NCI-H1105 (cell line): ENCODE results near the gene MIF4GD.
"Not testable (repeated sequence)": the region's sequence is repeated elsewhere in the genome, so short reads cannot be mapped to it uniquely, and the experiment has no call there.

Experiments
- DNase-seq: peaks from one replicate; lab custom pipeline; 2025; lab: John Stamatoyannopoulos, UW

The MIF4GD gene

GRCh38 chr17:75270966-75271232 is at the start of gene MIF4GD:
Gene MIF4GD (minus strand): TSS chr17:75271231. CDS start chr17:75270195, 1,036 bp downstream.
- no peak for DNase-seq

- no peak for DNase-seq
Observed at GRCh38 chr17:75319904-75320691, 49.1 kb upstream of the MIF4GD start.

GRCh38 chr17:75318615-75319222 is 47.7 kb upstream of the MIF4GD start:
- DNase-seq: no peak

DNA sequence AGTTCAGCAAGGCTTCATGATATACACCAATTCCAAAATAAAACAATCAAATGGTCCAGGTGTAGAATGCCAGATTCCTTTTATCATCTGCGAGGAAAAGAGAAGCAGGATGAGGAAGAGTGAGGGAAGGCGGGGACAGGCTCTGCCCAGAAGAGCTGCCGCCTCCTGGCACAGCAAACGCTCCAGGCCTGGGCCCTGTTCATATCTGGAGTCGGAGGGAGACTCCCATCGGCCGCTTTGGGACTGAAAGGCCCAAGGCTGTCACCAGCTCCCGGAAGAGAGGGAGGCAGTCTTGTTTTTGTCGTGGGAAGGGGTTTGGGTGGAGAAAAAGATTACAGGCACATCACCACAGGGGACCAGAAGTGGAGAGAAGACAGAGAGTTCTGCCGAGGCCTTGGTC is 47.2 kb upstream of the MIF4GD start:
- DNase-seq: no peak

DNA sequence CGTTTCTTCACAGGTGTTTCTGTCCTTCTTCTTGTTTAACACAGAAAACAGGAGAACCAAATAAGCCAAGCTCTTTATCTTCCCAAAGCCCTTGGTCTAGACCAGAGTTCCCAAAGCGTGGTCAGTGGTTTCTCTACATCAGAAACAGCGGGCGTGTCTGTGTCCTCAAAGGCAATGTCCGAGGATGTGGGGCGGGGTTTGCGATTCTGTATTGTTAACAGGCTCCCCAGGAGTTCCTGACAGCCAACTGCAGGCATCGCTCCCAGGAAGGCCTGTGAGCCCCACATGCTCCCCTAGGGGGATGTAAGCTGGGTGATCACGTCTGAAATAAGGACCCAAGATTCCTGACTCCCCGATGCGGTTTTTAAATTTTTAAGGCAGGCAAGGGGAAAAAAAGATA is 46.6 kb upstream of the MIF4GD start:
- DNase-seq: no peak

DNA sequence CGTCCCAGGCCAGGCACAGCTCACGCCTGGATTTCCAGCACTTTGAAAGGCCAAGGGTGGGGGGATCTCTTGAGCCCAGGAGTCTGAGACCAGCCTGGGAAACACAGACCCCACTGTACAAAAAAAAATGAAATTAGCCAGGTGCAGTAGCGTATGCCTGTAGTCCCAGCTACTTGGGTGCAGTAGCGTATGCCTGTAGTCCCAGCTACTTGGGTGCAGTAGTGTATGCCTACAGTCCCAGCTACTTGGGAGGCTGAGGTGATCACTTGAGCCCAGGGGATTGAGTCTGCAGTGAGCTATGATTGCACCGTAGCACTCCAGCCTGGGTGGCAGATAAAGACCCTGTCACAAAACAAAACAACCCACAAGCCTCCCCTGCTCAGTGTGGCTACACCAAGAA is 45.2 kb upstream of the MIF4GD start:
- no peak for DNase-seq

DNA sequence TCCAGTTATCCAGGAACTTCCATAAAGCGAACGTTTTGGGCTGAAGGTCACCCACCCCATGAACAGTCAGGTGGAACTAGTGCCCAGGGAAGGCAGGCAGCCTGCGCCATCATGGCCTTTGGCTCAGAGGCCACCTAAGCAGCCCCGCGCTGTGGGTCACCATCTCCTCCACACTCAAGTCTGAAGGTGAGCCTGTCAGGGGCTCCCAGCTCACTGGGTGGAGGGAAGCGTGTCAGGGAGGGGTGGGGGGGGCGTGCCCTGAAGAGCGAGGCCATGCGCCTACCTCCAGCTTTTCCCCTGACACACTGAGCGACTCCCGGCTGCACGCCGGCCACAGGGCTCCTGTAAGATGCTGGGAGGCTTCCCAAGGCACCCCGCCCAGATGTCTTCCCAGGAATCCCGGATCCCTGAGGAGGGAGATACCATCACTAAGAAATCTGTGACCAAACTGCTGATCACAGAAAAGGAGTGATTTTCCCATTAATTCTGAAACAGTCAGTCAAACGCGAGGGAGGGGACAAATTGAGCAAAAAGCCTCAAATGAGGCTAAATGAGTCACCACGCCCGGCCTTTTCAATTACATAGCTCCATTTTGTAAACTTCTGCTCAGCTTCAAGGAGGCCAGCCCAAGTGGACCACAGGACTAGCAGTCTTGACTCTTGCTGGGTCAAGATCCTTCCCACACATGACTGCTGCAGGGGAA is 44.7 kb upstream of the MIF4GD start:
- no peak for DNase-seq

- DNase-seq: no peak
Observed at GRCh38 chr17:75313941-75314551, 43.0 kb upstream of the MIF4GD start.

DNA sequence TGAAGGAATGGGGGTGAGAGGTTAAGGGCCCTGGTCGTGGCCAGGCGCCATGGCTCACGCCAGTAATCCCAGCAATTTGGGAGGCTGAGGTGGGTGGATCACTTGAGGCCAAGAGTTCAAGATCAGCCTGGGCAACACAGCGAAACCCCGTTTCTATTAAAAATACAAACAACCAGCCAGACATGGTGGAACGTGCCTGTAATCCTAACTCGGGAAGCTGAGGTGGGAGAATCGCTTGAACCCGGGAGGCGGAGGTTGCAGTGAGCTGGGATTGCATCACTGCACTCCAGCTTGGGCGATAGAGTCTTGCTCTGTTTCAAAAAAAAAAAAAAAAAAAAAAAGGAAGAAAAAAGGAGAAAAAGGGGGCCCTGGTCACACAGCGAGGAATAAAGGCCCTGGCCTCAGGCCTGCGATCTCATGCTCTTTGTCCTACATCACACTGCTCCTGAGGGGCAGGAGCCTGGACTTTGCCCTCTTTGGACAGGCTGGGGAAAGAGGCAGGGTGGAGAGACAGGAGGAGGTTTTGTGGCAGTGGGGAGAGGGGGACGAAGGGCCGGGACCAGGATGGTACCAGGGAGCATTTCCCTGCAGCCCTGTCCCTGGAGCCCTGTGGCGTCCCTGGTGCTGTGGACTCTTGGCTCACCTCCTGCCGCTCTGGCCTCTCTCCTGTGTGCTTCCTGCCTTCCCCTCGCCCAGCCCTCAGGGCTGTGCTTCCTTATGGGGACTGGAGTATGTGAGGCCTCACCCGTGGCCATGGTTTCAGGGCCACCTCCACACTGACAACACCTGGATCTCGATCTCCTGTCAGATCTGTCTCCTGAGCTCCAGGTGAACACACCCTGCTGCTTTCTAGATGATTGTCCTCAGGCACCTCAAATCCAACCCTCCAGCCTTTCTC is 38.0 kb upstream of the MIF4GD start:
- DNase-seq: no peak

DNA sequence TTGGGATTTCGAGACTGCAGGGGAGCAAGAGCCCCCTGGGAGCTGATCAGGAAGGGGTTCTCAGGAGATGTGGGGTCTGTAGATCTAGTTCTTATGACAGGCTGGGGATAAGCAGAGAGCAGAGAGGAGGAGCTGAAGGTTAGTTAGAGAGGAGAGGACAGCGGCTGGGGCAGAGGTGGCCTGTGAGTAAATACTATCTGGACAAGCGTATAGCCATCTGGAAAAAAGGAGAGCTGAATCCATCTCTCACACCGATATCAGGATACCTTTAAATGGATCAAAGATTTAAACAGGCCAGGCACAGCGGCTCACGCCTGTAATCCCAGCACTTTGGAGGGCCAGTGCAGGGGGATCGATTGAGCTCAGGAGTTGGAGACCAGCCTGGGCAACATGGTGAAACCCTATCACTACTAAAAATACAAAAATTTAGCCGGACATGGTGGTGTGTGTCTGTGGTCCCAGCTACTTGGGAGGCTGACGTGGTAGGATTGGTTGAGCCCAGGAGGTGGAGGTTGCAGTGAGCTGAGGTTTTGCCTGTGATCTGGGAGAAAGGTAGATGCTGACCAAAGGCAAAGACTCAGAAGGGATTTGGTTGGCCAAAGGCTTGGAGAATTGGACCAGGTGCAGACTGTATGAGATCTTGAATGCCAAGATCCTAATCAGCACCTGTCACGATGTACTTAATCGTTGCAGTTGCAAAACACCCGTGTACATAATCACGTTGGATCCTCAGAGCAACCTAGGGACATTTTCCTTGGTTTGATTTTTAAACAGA is 37.1 kb upstream of the MIF4GD start:
- no peak for DNase-seq

DNA sequence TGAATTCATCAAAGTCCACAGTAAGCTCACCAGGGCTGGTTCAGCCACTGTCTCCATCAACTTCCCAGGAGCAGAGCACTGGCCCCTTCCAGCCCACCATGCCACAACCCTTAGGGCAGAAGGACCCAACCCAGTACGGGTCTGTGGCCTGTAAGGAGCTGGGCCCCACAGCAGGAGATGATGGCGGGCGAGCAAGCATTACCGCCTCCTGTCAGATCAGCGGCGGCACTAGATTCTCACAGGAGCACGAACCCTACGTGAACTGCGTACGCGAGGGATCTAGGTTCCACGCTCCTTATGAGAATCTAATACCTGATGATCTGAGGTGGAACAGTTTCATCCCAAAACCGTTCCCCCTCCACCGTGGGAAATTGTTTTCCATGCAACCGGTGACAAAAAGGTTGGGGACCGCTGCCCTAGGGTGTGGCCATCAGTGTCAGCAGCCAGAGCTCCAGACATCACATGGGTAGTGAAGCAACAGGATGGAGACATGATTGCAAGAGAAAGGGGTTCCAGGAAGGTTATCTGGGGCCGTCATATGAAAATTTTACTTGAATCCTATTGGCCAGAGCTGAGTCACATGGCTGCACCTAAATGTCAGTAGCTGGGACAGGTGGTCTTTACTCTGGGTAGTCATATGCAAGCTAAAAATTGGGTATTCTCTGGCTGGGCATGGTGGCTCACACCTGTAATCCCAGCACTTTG is 30.6 kb upstream of the MIF4GD start:
- DNase-seq: no peak

- no peak for DNase-seq
Observed at GRCh38 chr17:75301049-75301448, 30.0 kb upstream of the MIF4GD start.

DNA sequence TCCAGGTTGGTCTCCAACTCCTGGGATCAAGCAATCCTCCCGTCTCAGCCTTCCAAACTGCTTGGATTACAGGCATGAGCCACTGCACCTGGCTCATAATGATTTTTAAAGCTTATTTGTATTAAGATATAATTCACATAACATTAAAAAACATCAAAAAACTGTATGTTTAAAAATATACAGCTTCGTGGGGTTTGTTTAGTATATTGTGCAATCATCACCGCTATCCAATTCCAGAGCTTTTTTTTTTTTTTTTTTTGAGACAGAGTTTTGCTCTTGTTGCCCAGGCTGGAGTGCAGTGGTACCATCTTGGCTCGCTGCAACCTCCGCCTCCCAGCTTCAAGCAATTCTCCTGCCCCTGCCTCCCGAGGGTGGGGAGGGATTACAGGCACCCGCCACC is 29.2 kb upstream of the MIF4GD start:
- DNase-seq: no peak

GRCh38 chr17:75295201-75296158 is 24.4 kb upstream of the MIF4GD start:
- DNase-seq: no peak

- not testable (repeated sequence) for DNase-seq
Observed at GRCh38 chr17:75292810-75293448, 21.9 kb upstream of the MIF4GD start.

GRCh38 chr17:75289832-75290337 is 18.9 kb upstream of the MIF4GD start:
- DNase-seq: no peak

- peak; percentile 92 for DNase-seq
Observed at GRCh38 chr17:75289115-75289831, 18.2 kb upstream of the MIF4GD start, which contains the start of gene SLC25A19. Gene SLC25A19 (minus strand): TSS chr17:75289433. CDS start chr17:75286764, 2,669 bp downstream.

DNA sequence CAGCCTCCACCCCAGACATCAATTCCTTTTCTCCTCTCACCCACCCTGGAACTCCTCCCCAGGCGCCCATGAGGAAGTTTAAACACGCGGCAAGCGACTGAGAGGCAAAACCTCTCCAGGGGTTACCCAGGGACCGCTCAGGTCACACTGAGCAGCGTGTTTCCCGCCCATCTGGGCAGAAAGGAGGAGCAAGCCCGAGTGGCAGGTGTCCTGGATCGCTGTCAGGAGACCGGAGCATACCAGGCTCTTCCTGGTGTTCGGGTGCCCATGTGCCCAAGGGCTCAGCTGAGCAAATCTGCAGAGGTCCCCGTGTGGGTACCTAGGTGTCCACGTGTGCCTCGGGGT is 17.7 kb upstream of the MIF4GD start:
- DNase-seq: peak; percentile 10
